Endothelial cell of umbilical vein (primary cell): ENCODE data around the gene SUPT4H1.

Experiments
- CTCF ChIP-seq, 2 donors: IDR thresholded peaks; 1 replicate in 1 of 2; 2 replicates in 1 of 2; pipeline ENCODE4 v1.5.1; 2011; ENCODE audit warnings: low read length in 2 of 2, mild to moderate bottlenecking in 2 of 2, moderate library complexity in 2 of 2, control low read depth in 1 of 2, inconsistent platforms in 1 of 2, low read depth in 1 of 2; ENCODE audit not compliant: insufficient read depth in 1 of 2; ENCODE audit errors: extremely low read depth in 1 of 2
- EZH2 ChIP-seq: IDR thresholded peaks from 2 replicates; pipeline ENCODE4 v1.6.1; 2012; ENCODE audit warnings: borderline replicate concordance, low read depth, mild to moderate bottlenecking, moderate library complexity, low read length, inconsistent platforms; ENCODE audit not compliant: severe bottlenecking
- GATA2 ChIP-seq: IDR thresholded peaks from 2 replicates; pipeline ENCODE4 v1.7.0; 2011; ENCODE audit warnings: low read depth, mild to moderate bottlenecking, moderate library complexity, mixed read lengths, low read length; ENCODE audit not compliant: insufficient read length, insufficient read depth
- JUN ChIP-seq: IDR thresholded peaks from 2 replicates; pipeline ENCODE4 v1.6.1; 2011; ENCODE audit warnings: borderline replicate concordance, low read depth; ENCODE audit not compliant: insufficient read length, insufficient read depth
- MAX ChIP-seq: IDR thresholded peaks from 2 replicates; pipeline ENCODE4 v1.6.1; 2011; ENCODE audit not compliant: insufficient read depth, insufficient read length
- MYC ChIP-seq: IDR thresholded peaks from one replicate; pipeline ENCODE4 v1.6.1; 2011; ENCODE audit warnings: mild to moderate bottlenecking, low read depth, low read length
- POLR2A ChIP-seq: IDR thresholded peaks from 2 replicates; pipeline ENCODE4 v1.6.1; 2012; ENCODE audit warnings: low read depth, mild to moderate bottlenecking, control low read depth, low read length
- POLR2AphosphoS5 ChIP-seq: IDR thresholded peaks from 2 replicates; pipeline ENCODE4 v1.6.1; 2012; ENCODE audit warnings: low read depth, mild to moderate bottlenecking, control low read depth, low read length, moderate library complexity; ENCODE audit not compliant: insufficient read depth

GRCh38 chr17:58396173-58396572 is 44.2 kb upstream of the SUPT4H1 start:
- TF ChIP-seq POLR2A: no peak
- TF ChIP-seq CTCF (IDR thresholded peaks at IDR 0.05; ENCODE audit: extremely low read depth in 1 of 2, insufficient read depth in 1 of 2, low read depth in 1 of 2, low read length in 2 of 2): no peak
- TF ChIP-seq MYC: no peak
- no peak for TF ChIP-seq MAX
- TF ChIP-seq EZH2: no peak
- no peak for TF ChIP-seq JUN
- no peak for TF ChIP-seq POLR2AphosphoS5
- no peak for TF ChIP-seq GATA2
